ENCODE results near the gene B4GALT6. TPM values are rescaled to one million over a fixed set of nuclear protein-coding genes. Genes with fewer than 3 reads are reported as not detected.

B4GALT6 gene
- total RNA-seq, 2 donors from 2014 or later = 0.95 to 3.0 TPM

DNA sequence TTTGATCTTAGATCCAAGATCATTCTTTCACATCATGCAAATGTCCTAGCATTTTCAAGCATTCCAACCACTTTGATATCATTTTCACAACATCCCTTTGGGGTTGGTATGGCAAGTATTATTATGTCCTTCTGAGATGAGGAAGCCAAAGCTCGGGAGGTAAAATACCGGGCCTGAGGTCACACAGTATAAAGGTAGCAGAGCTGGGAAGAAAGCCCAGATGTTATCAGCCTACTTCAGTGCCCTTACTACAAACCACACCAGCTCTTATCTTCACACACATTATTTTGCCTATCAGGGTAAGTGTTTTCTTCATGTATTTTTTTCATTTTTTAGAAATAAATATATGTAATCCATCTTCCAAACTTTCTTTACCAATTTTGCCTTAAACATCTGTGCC lies 4.2 kb upstream of the B4GALT6 start:
- H3K27me3 ChIP-seq (replicated peaks; ENCODE audit: insufficient read depth) = no peaks in the 10 kb centered on the region
- TF ChIP-seq, protein P1, sequence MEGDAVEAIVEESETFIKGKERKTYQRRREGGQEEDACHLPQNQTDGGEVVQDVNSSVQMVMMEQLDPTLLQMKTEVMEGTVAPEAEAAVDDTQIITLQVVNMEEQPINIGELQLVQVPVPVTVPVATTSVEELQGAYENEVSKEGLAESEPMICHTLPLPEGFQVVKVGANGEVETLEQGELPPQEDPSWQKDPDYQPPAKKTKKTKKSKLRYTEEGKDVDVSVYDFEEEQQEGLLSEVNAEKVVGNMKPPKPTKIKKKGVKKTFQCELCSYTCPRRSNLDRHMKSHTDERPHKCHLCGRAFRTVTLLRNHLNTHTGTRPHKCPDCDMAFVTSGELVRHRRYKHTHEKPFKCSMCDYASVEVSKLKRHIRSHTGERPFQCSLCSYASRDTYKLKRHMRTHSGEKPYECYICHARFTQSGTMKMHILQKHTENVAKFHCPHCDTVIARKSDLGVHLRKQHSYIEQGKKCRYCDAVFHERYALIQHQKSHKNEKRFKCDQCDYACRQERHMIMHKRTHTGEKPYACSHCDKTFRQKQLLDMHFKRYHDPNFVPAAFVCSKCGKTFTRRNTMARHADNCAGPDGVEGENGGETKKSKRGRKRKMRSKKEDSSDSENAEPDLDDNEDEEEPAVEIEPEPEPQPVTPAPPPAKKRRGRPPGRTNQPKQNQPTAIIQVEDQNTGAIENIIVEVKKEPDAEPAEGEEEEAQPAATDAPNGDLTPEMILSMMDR (IDR thresholded peaks at IDR 0.05) = no peak
- H3K4me3 ChIP-seq = no peak overlapping the region
- H3K27ac ChIP-seq = no peak overlapping the region
- H3K9me3 ChIP-seq = no peaks in the 10 kb centered on the region
- no peak for ATAC-seq (ENCODE audit: insufficient number of reproducible peaks, low FRiP score, low read depth)
- no peak for DNase-seq (ENCODE audit: low spot score)
- H3K36me3 ChIP-seq = no peaks in the 10 kb centered on the region
- peaks cover 0 to 5% of the 10 kb centered on the region in 2 donors for H3K4me1 ChIP-seq (ENCODE audit: control insufficient read depth in 1 of 2, low read depth in 2 of 2)

DNA sequence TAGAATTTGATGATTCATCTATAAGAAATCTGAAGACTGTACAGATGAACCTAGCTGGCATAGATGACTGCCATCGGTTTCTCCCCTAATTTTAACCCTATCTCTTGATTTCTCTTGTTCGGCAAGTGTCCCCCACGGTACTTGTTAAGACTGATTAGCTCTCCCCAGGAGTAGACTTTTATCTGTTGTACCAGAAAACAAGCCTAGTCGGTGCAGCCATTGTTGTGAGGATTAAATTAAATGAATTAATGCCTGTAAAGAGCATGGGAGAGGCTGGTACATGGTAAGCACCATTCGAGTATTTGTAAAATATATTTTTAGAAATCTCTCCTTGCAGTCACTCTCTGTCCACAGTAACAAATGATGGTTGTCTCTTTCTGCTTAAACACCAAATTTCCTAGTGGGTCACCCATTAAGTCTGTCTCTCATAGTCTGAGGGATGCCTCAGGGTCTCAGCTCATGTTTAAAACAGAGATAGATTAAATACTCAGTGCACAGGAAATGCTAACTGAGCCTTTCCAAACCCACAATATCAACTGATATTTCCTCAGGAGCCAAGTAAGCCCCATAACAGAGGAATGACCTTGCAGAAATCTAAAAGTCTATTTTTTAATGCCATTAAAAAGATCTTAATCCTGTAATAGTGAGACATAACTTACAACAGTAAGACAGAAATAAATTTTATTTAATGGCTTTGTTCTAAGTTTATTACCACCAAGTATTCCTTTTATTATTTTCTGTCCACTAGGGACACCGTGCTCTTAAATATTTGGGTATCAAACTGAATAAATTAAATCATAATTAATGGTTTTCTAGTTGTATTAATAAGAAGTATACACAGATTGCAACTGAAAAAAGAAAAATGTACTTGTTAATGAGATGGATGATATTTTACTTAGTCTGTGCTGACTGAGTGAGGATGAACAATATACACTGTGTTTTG lies 2.9 kb upstream of the B4GALT6 start:
- ATAC-seq (ENCODE audit: insufficient number of reproducible peaks, low FRiP score, low read depth) = no peak
- Histone ChIP-seq H3K4me1 (ENCODE audit: control insufficient read depth in 1 of 2, low read depth in 2 of 2) (peaks cover 0 to 5% of the 10 kb centered on the region in 2 donors), H3K4me3 (no peak overlapping the region), H3K36me3 (no peaks in the 10 kb centered on the region), H3K27ac (no peak overlapping the region), H3K27me3 (replicated peaks; ENCODE audit: insufficient read depth) (no peaks in the 10 kb centered on the region), H3K9me3 (no peaks in the 10 kb centered on the region)
- DNase-seq (ENCODE audit: low spot score) = no peak
- TF ChIP-seq, protein P1 (IDR thresholded peaks at IDR 0.05) = no peak

DNA sequence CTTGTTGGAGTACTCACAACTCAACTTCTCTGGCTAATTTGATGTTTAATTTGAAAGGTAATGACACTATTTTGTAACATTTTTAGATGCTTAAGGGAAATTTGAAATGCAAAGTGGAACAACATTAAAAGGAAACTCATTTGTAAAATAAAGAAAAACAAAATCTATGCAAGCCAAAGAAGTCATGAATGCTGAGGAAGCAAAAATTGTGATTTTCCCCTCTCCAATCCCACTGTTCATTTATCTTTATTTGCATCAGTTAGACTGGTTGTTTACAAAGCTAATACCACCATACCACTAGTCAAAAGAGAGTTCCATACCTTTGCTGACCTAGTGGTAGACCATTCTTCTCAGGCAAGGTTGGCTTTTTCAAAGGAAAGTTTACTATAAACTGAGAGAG lies 2.2 kb upstream of the B4GALT6 start:
- H3K36me3 ChIP-seq = no peaks in the 10 kb centered on the region
- TF ChIP-seq, protein P1 (IDR thresholded peaks at IDR 0.05) = no peak

DNA sequence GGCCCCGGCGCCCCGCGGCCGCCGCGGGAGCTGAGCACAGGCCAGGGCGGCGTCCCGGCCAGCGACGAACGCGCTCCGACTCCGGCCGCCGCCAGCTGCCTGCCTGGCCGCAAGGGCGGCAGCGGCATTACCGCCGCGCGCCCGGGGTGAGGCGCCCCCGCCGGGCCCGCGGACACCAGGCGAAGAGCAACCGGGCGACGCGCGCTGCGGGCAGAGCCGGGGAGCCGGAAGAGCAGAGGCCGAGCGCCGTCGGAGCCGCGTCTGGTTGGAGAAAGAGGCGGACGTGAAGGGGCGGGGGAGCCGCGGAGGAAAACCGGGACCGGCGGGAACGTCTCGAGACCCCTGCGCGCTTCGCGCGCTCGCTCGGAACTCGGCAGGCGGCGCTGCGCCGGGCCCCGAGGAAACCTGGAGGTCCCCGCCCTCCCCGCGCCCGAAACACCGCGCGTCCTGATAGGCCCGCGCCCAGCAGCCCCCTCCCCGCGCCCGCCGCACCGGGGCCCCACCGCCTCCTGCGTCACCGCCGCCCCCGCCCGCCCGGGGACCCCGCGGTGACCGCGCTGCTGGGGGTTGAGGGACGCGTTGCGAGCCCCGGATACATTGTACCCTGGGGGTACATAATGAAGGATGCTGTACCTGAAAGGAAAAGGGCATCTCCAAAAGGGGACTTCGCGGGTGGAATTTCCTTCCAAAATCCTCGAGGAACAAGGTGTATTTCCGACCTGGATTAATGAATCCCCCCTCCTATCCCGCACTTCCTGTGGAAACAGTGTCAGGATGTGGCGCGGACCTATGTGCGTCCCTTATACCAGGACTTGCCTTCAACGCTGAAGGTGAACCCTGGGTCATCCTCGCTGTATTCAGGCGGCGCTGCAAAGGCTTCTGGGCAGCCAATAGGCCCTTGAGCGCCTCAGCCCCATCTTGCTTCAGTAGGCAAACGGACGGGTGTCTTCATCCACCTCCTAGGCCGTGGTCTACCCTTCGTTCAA lies 1.0 kb upstream of the B4GALT6 start:
- Histone ChIP-seq H3K4me3 (peak overlapping the region; percentile 77), H3K27me3 (replicated peaks; ENCODE audit: insufficient read depth) (no peaks in the 10 kb centered on the region), H3K4me1 (ENCODE audit: control insufficient read depth in 1 of 2, low read depth in 2 of 2) (peaks cover 0 to 5% of the 10 kb centered on the region in 2 donors), H3K9me3 (no peaks in the 10 kb centered on the region), H3K27ac (peak overlapping the region in 1 of 2 donors; percentile 17), H3K36me3 (no peaks in the 10 kb centered on the region)
- peak; percentile 56 for ATAC-seq (ENCODE audit: insufficient number of reproducible peaks, low FRiP score, low read depth)
- TF ChIP-seq, protein P1 (IDR thresholded peaks at IDR 0.05) = peak; percentile 40
- no peak for DNase-seq (ENCODE audit: low spot score)

More for the DNA sequence above, 2.2 kb upstream of the B4GALT6 start:
- Histone ChIP-seq H3K4me1 (ENCODE audit: control insufficient read depth in 1 of 2, low read depth in 2 of 2) (peaks cover 0 to 5% of the 10 kb centered on the region in 2 donors), H3K27ac (no peak overlapping the region), H3K27me3 (replicated peaks; ENCODE audit: insufficient read depth) (no peaks in the 10 kb centered on the region), H3K4me3 (no peak overlapping the region), H3K9me3 (no peaks in the 10 kb centered on the region)
- no peak for DNase-seq (ENCODE audit: low spot score)
- ATAC-seq (ENCODE audit: insufficient number of reproducible peaks, low FRiP score, low read depth) = no peak

DNA sequence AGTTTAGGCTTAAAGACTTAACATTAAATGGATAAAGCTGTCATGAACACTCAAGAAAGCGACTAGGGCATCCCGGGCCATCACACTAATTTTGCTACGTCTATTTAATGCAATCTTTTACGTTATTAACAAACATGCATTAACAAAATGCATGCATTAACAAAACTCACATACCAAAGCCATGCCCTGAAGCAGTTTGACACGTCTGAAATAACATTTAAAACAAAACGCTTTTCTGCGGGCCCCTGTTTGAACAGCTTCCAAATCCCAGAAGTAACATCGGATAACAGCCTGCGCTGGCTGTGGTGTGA lies 458 bp downstream of the B4GALT6 start:
- Histone ChIP-seq H3K4me1 (ENCODE audit: control insufficient read depth in 1 of 2, low read depth in 2 of 2) (peaks cover 0 to 5% of the 10 kb centered on the region in 2 donors), H3K4me3 (peak overlapping the region; percentile 79), H3K27me3 (replicated peaks; ENCODE audit: insufficient read depth) (no peaks in the 10 kb centered on the region), H3K9me3 (no peaks in the 10 kb centered on the region), H3K27ac (no peak overlapping the region), H3K36me3 (no peaks in the 10 kb centered on the region)
- TF ChIP-seq, protein P1 (IDR thresholded peaks at IDR 0.05) = no peak
- ATAC-seq (ENCODE audit: insufficient number of reproducible peaks, low FRiP score, low read depth) = no peak
- no peak for DNase-seq (ENCODE audit: low spot score)
